GM12878 (cell line): ENCODE results near the gene PRDM16.

Experiments
- CREB1 ChIP-seq: IDR thresholded peaks from 2 replicates; pipeline ENCODE4 v1.6.1; 2012; ENCODE audit warnings: low read depth, mild to moderate bottlenecking, inconsistent platforms
- CREM ChIP-seq: IDR thresholded peaks from 2 replicates; pipeline ENCODE4 v1.6.1; 2014; ENCODE audit warnings: antibody characterized with exemption, low read depth

DNA sequence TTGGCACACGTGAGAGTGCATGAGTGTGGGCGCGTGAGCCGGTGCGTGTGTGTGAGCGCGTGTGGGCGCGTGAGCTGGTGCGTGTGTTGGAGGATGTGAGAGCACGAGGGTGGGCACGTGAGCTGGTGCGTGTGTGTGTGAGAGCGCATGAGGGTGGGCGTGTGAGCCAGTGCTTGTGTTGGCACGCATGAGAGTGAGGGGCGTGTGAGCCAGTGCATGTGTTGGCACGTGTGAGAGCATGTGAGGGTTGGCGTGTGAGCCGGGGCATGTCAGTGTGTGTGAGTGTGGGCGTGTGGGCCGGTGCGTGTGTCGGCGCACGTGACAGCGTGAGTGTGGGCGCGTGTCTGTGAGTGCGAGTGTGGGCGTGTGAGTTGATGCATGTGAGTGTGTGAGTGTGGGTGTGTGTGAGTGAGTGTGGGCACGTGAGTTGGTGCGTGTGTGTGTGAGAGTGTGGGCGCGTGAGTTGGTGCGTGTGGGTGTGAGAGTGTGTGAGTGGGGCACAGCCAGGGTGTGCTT lies 339.8 kb downstream of the PRDM16 start:
- TF ChIP-seq CREB1 (no peak), CREM (no peak)
